GM12864 (cell line): ENCODE data around the gene GSTM1.
A peak's percentile ranks its signal among the peaks of the same experiment; 100 is the strongest.

Experiments
- DNase-seq: peaks from one replicate; pipeline ENCODE4 v3.0.0-alpha.2; 2011; ENCODE audit warnings: low read depth
- H3K4me3 ChIP-seq: 2 replicates; pipeline ENCODE4 v1.5.1; 2011; ENCODE audit warnings: mild to moderate bottlenecking, low read depth, low read length, control low read depth
- TF ChIP-seq, protein P1 (sequence below): IDR thresholded peaks from 2 replicates; pipeline ENCODE4 v1.5.1; 2011; ENCODE audit warnings: low read depth, mild to moderate bottlenecking, moderate library complexity, low read length, control low read depth, inconsistent platforms; ENCODE audit errors: missing control alignments

Gene GSTM1

DNA sequence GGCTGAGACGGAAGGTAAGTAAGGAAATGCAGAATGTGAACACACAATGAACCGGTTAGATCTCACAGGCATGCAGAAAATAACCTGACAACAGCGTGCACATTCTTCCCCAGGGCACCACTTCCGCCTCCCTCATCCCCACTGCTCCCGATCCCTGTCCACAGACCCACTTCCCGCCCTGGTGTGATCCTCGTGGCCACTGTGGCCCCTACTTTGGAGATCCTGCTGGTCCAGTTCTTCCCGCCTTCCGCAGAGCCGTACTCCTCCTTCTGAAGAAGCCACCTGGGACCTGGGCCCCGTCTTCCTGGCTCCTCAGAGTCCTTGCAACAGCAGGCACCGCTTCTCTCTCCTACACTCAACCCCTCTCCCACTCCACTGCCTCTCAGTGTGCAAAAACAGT is 33.1 kb upstream of the GSTM1 start:
- no peak for DNase-seq
- H3K4me3 ChIP-seq: no peak overlapping the region
- TF ChIP-seq, protein P1, sequence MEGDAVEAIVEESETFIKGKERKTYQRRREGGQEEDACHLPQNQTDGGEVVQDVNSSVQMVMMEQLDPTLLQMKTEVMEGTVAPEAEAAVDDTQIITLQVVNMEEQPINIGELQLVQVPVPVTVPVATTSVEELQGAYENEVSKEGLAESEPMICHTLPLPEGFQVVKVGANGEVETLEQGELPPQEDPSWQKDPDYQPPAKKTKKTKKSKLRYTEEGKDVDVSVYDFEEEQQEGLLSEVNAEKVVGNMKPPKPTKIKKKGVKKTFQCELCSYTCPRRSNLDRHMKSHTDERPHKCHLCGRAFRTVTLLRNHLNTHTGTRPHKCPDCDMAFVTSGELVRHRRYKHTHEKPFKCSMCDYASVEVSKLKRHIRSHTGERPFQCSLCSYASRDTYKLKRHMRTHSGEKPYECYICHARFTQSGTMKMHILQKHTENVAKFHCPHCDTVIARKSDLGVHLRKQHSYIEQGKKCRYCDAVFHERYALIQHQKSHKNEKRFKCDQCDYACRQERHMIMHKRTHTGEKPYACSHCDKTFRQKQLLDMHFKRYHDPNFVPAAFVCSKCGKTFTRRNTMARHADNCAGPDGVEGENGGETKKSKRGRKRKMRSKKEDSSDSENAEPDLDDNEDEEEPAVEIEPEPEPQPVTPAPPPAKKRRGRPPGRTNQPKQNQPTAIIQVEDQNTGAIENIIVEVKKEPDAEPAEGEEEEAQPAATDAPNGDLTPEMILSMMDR: no peak

DNA sequence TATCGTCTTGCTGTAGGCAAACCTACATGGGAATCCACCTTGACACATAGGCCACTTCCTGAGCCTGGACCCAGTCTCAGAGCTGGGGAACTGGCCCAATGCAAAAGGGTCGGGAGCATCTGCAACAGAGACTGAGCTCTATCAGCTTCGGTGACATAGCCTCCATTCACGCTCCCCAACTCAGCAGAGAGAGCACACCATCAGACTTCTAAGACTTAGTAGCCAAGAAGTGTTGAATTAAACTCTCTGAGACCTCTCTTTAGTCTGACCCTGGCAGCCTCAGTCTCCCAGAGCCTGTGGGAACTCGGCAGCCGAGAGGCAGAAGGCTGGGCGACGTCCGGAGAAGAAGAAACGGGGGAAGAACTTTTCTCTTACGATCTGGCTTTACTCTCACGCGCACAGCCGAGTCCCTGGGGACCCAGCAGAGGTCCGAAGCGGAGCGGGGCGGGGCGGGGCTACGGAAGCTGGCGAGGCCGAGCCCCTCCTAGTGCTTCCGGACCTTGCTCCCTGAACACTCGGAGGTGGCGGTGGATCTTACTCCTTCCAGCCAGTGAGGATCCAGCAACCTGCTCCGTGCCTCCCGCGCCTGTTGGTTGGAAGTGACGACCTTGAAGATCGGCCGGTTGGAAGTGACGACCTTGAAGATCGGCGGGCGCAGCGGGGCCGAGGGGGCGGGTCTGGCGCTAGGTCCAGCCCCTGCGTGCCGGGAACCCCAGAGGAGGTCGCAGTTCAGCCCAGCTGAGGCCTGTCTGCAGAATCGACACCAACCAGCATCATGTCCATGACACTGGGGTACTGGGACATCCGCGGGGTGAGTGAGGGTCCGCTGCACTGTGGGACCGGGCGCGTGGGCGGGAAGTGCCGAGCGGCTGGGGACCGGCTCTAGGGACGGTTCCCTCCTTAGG is 31.8 kb upstream of the GSTM1 start, which contains the start of gene GSTM4:
Gene GSTM4 (plus strand): TSS at position 485 of the 905 bp plus-strand sequence. CDS start 291 bp downstream, at position 776.
- TF ChIP-seq, protein P1: no peak
- peak within 1 kb of the TSS; percentile 70 for H3K4me3 ChIP-seq
- peak; percentile 48 for DNase-seq

GRCh38 chr1:109657395-109657794 is 30.2 kb upstream of the GSTM1 start:
- TF ChIP-seq, protein P1: no peak
- no peak for DNase-seq

GRCh38 chr1:109657970-109658369 is 29.6 kb upstream of the GSTM1 start:
- no peak for DNase-seq
- no peak overlapping the region for H3K4me3 ChIP-seq
- TF ChIP-seq, protein P1: no peak

More at GRCh38 chr1:109657395-109657794, 30.2 kb upstream of the GSTM1 start:
- H3K4me3 ChIP-seq: no peak overlapping the region

GRCh38 chr1:109658533-109659042 is 29.0 kb upstream of the GSTM1 start:
- TF ChIP-seq, protein P1: no peak
- no peak for DNase-seq

GRCh38 chr1:109659145-109659544 is 28.5 kb upstream of the GSTM1 start:
- no peak for DNase-seq
- TF ChIP-seq, protein P1: no peak
- H3K4me3 ChIP-seq: no peak overlapping the region

More at GRCh38 chr1:109658533-109659042, 29.0 kb upstream of the GSTM1 start:
- no peak overlapping the region for H3K4me3 ChIP-seq
